Astrocyte (in vitro differentiated cells and primary cell): ENCODE results near the gene RBFA. TPM values are rescaled to one million over a fixed set of nuclear protein-coding genes. Genes with fewer than 3 reads are reported as not detected.

Experiments used
- DNase-seq: peaks from one replicate; pipeline ENCODE4 v3.0.0-alpha.2; 2010; ENCODE audit warnings: low read depth
- FAIRE-seq: peaks from 2 replicates; lab custom pipeline; 2011; peaks lifted over from hg19 to GRCh38; lab: Jason Lieb, UNC
- H2AFZ ChIP-seq: 2 replicates; pipeline ENCODE4 v1.6.0; 2012; ENCODE audit warnings: low read depth, low read length, inconsistent platforms
- H3K27ac ChIP-seq: 2 replicates; pipeline ENCODE4 v1.5.1; 2011; ENCODE audit warnings: low read depth, low read length, inconsistent platforms
- H3K27me3 ChIP-seq: 2 replicates; pipeline ENCODE4 v1.6.0; 2011; ENCODE audit warnings: low read length, inconsistent platforms; ENCODE audit not compliant: insufficient read depth
- H3K36me3 ChIP-seq: 2 replicates; pipeline ENCODE4 v1.5.1; 2011; ENCODE audit warnings: low read length, inconsistent platforms; ENCODE audit not compliant: insufficient read depth
- H3K4me1 ChIP-seq: 2 replicates; pipeline ENCODE4 v1.5.1; 2011; ENCODE audit warnings: low read length, inconsistent platforms; ENCODE audit not compliant: insufficient read depth
- H3K4me2 ChIP-seq: 2 replicates; pipeline ENCODE4 v1.6.0; 2012; ENCODE audit warnings: low read length, inconsistent platforms
- H3K4me3 ChIP-seq: 2 replicates; pipeline ENCODE4 v1.5.1; 2011; ENCODE audit warnings: low read depth, mild to moderate bottlenecking, low read length, inconsistent platforms; ENCODE audit not compliant: insufficient read depth
- H3K79me2 ChIP-seq: 2 replicates; pipeline ENCODE4 v1.6.0; 2012; ENCODE audit warnings: mild to moderate bottlenecking, low read length, inconsistent platforms; ENCODE audit not compliant: insufficient read depth
- H3K9ac ChIP-seq: 2 replicates; pipeline ENCODE4 v1.6.0; 2012; ENCODE audit warnings: mild to moderate bottlenecking, low read length, inconsistent platforms
- H3K9me3 ChIP-seq: 2 replicates; pipeline ENCODE4 v1.5.1; 2012; ENCODE audit warnings: low read depth, mild to moderate bottlenecking, low read length, inconsistent platforms; ENCODE audit not compliant: insufficient read depth
- H4K20me1 ChIP-seq: 2 replicates; pipeline ENCODE4 v1.6.0; 2012; ENCODE audit warnings: low read length, inconsistent platforms; ENCODE audit not compliant: insufficient read depth
- H3K27ac Mint-ChIP-seq: one replicate; pipeline ENCODE4 v1.8.0; 2021; ENCODE audit warnings: mild to moderate bottlenecking, mixed read lengths; ENCODE audit not compliant: unreplicated experiment
- H3K27me3 Mint-ChIP-seq: one replicate; pipeline ENCODE4 v1.8.0; 2021; ENCODE audit warnings: low read depth, mixed read lengths; ENCODE audit not compliant: unreplicated experiment
- H3K36me3 Mint-ChIP-seq: one replicate; pipeline ENCODE4 v1.8.0; 2021; ENCODE audit warnings: low read depth, mixed read lengths; ENCODE audit not compliant: unreplicated experiment
- H3K4me1 Mint-ChIP-seq: one replicate; pipeline ENCODE4 v1.8.0; 2021; ENCODE audit warnings: low read depth, mixed read lengths; ENCODE audit not compliant: unreplicated experiment
- H3K4me3 Mint-ChIP-seq: one replicate; pipeline ENCODE4 v1.8.0; 2021; ENCODE audit warnings: mild to moderate bottlenecking, moderate library complexity, mixed read lengths; ENCODE audit not compliant: unreplicated experiment
- H3K9me3 Mint-ChIP-seq: one replicate; pipeline ENCODE4 v1.8.0; 2021; ENCODE audit warnings: mild to moderate bottlenecking, mixed read lengths; ENCODE audit not compliant: unreplicated experiment
- CTCF ChIP-seq: IDR thresholded peaks from 2 replicates; pipeline ENCODE4 v1.5.1; 2011; ENCODE audit warnings: low read depth, mild to moderate bottlenecking, inconsistent platforms, low read length, moderate library complexity; ENCODE audit not compliant: insufficient read depth
- EZH2 ChIP-seq: IDR thresholded peaks from 2 replicates; pipeline ENCODE4 v1.6.1; 2012; ENCODE audit warnings: mild to moderate bottlenecking, low read length, inconsistent platforms; ENCODE audit not compliant: insufficient read depth
- total RNA-seq: library from RNA; stranded (reverse); gene quantifications from 2 replicates; pipeline ENCODE4 v1.2.1, GENCODE V29; 2021

RBFA gene
- total RNA-seq, 1 donor from 2014 or later: 24.1 TPM

- no peaks in the 10 kb centered on the region for H4K20me1 ChIP-seq
- Mint-ChIP-seq H3K27ac (no peak overlapping the region), H3K4me3 (no peak overlapping the region), H3K9me3 (peaks cover 25% of the 10 kb centered on the region), H3K4me1 (peaks cover 10% of the 10 kb centered on the region), H3K36me3 (no peaks in the 10 kb centered on the region), H3K27me3 (no peaks in the 10 kb centered on the region)
- no peak for TF ChIP-seq EZH2
- no peak for TF ChIP-seq CTCF
- H3K27me3 ChIP-seq: no peaks in the 10 kb centered on the region
- H3K9ac ChIP-seq: no peak overlapping the region
- FAIRE-seq: no peak
- no peak overlapping the region for H3K27ac ChIP-seq
- no peaks in the 10 kb centered on the region for H3K36me3 ChIP-seq
- peaks cover 14% of the 10 kb centered on the region for H3K4me1 ChIP-seq
- no peak for DNase-seq
- no peak overlapping the region for H2AFZ ChIP-seq
- H3K9me3 ChIP-seq: no peaks in the 10 kb centered on the region
- no peak overlapping the region for H3K4me3 ChIP-seq
- no peak overlapping the region for H3K4me2 ChIP-seq
- H3K79me2 ChIP-seq: no peaks in the 10 kb centered on the region
Observed at GRCh38 chr18:80012714-80013113, 21.5 kb upstream of the RBFA start.

- H3K4me3 ChIP-seq: no peak overlapping the region
- H3K36me3 ChIP-seq: no peaks in the 10 kb centered on the region
- DNase-seq (peak; percentile 27), FAIRE-seq (no peak)
- H3K9ac ChIP-seq: no peak overlapping the region
- no peak overlapping the region for H3K4me2 ChIP-seq
- H3K4me1 ChIP-seq: no peaks in the 10 kb centered on the region
- no peak overlapping the region for H2AFZ ChIP-seq
- Mint-ChIP-seq H3K27me3 (no peaks in the 10 kb centered on the region), H3K4me1 (no peaks in the 10 kb centered on the region), H3K27ac (no peak overlapping the region), H3K36me3 (peaks cover 18% of the 10 kb centered on the region), H3K4me3 (no peak overlapping the region), H3K9me3 (peaks cover 56% of the 10 kb centered on the region)
- H3K27me3 ChIP-seq: no peaks in the 10 kb centered on the region
- H3K9me3 ChIP-seq: peaks cover 42% of the 10 kb centered on the region
- H3K79me2 ChIP-seq: no peaks in the 10 kb centered on the region
- no peaks in the 10 kb centered on the region for H4K20me1 ChIP-seq
- TF ChIP-seq CTCF (no peak), EZH2 (no peak)
- H3K27ac ChIP-seq: no peak overlapping the region
Observed at GRCh38 chr18:80022613-80023012, 11.6 kb upstream of the RBFA start.

GRCh38 chr18:80023173-80023572 lies 11.1 kb upstream of the RBFA start:
- no peak overlapping the region for H3K9ac ChIP-seq
- TF ChIP-seq EZH2 (no peak), CTCF (peak; percentile 21)
- H3K9me3 ChIP-seq: peaks cover 42% of the 10 kb centered on the region
- no peaks in the 10 kb centered on the region for H4K20me1 ChIP-seq
- no peak overlapping the region for H3K27ac Mint-ChIP-seq
- DNase-seq (no peak), FAIRE-seq (no peak)
- H3K4me3 Mint-ChIP-seq: no peak overlapping the region
- no peaks in the 10 kb centered on the region for H3K79me2 ChIP-seq
- peaks cover 18% of the 10 kb centered on the region for H3K36me3 Mint-ChIP-seq
- H3K27me3 ChIP-seq: no peaks in the 10 kb centered on the region
- no peaks in the 10 kb centered on the region for H3K27me3 Mint-ChIP-seq
- no peaks in the 10 kb centered on the region for H3K4me1 ChIP-seq
- H3K4me1 Mint-ChIP-seq: no peaks in the 10 kb centered on the region
- H3K4me3 ChIP-seq: no peak overlapping the region
- H3K27ac ChIP-seq: no peak overlapping the region
- no peak overlapping the region for H3K4me2 ChIP-seq
- no peaks in the 10 kb centered on the region for H3K36me3 ChIP-seq
- H3K9me3 Mint-ChIP-seq: peaks cover 53% of the 10 kb centered on the region
- H2AFZ ChIP-seq: no peak overlapping the region
